Upper lobe of left lung (tissue), 6 donors: ENCODE measurements around the gene IGSF8. TPM values are rescaled to one million over a fixed set of nuclear protein-coding genes. Genes with fewer than 3 reads are reported as not detected.

Experiments
- ATAC-seq, 2 donors: fragments of 200-7000 bp; cut with Tn5 transposase; one replicate each; pipeline ENCODE4 v1.9.1; 2022; ENCODE audit warnings: mild to moderate bottlenecking in 2 of 2, moderate library complexity in 2 of 2; ENCODE audit not compliant: low FRiP score in 2 of 2
- DNase-seq, 2 donors: peaks; one replicate each; pipeline ENCODE4 v3.0.0-alpha.2; 2019 to 2020
- H3K27ac ChIP-seq, 4 donors: fragments of 200-600 bp; sonication (generic); one replicate each; pipeline ENCODE4 v1.5.1; 2016 to 2019
- H3K27me3 ChIP-seq, 4 donors: fragments of 200-600 bp; sonication (generic); one replicate each; pipeline ENCODE4 v1.5.1; 2017 to 2019
- H3K36me3 ChIP-seq, 4 donors: fragments of 200-600 bp; sonication (generic); one replicate each; pipeline ENCODE4 v1.5.1; 2016 to 2019
- H3K4me1 ChIP-seq, 4 donors: fragments of 200-600 bp; sonication (generic); one replicate each; pipeline ENCODE4 v1.5.1; 2018 to 2019
- H3K4me3 ChIP-seq, 4 donors: fragments of 200-600 bp; sonication (generic); one replicate each; pipeline ENCODE4 v1.5.1; 2017 to 2019; ENCODE audit warnings: mild to moderate bottlenecking in 2 of 4, moderate library complexity in 1 of 4
- H3K9me3 ChIP-seq, 4 donors: fragments of 200-600 bp; sonication (generic); one replicate each; pipeline ENCODE4 v1.5.1; 2018 to 2019
- EP300 ChIP-seq, 4 donors: sonication (generic); formaldehyde crosslinking; IDR thresholded peaks; one replicate each; pipeline ENCODE4 v1.5.1; 2017; ENCODE audit warnings: antibody characterized with exemption in 4 of 4, control low read depth in 2 of 4
- POLR2A ChIP-seq, 4 donors: fragments of 450-650 bp; IDR thresholded peaks; one replicate each; pipeline ENCODE4 v1.5.1; 2016 to 2017; ENCODE audit warnings: antibody characterized with exemption in 4 of 4, mild to moderate bottlenecking in 2 of 4
- POLR2AphosphoS5 ChIP-seq, 2 donors: sonication (generic); formaldehyde crosslinking; IDR thresholded peaks; one replicate each; pipeline ENCODE4 v1.5.1; 2017; ENCODE audit warnings: antibody characterized with exemption in 2 of 2
- WGBS, 2 donors: methylation state at CpG; one replicate each; pipeline ENCODE4 v1.1.5; 2017 to 2018; 5-methylcytosine and 5-hydroxymethylcytosine counted together
- total RNA-seq, 6 donors: library from RNA; depleted of rRNA in 4 of 6; stranded (reverse); fragments of >200 nt in 4 of 6; gene quantifications; one replicate each; pipeline versions ENCODE4 v1.1.0 to v1.2.1, GENCODE V29; 2016 to 2021
- TF ChIP-seq, protein P1 (sequence below), 6 experiments: fragments of 450-650 bp in 4 of 6; fragments of 200-600 bp in 2 of 6; sonication (generic) in 2 of 6; IDR thresholded peaks; one replicate each; pipeline ENCODE4 v1.5.1; 2016 to 2019; ENCODE audit warnings: antibody characterized with exemption in 6 of 6
- donor health status: DM: no; HTN: no; CAD: no; lungs with moderate emphysema.
- donor health status: DM: no; HTN: yes; CAD: no; lungs with severe emphysema.

The IGSF8 gene
- total RNA-seq, 6 donors from 2014 or later: 13.6 to 43.8 (median 36.9) TPM

DNA sequence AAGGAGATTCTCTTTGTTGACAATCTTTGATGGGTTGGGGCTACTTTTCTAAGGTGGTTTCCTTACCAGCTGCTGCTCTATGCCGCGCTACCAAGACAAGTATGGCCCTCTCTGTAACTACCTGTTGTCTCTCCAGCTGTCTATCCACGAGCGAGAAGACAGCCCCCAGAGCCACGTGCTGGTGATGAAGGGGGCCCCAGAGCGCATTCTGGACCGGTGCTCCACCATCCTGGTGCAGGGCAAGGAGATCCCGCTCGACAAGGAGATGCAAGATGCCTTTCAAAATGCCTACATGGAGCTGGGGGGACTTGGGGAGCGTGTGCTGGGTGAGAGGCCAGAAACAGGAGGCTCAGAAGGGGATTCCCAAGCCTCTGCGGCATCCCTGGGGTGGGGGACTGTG, 31.5 kb upstream of the IGSF8 start:
- WGBS, 2 donors: 83 to 87% methylated on average over 9 to 11 of the region's 11 CpGs
- Histone ChIP-seq H3K27me3 (no peaks in the 10 kb centered on the region), H3K27ac (no peak overlapping the region), H3K36me3 (no peaks in the 10 kb centered on the region), H3K4me3 (no peak overlapping the region), H3K4me1 (peaks cover 0 to 4% (median 1%) of the 10 kb centered on the region in 4 donors), H3K9me3 (no peaks in the 10 kb centered on the region)
- no peak for ATAC-seq
- no peak for DNase-seq
- TF ChIP-seq POLR2A (IDR thresholded peaks at IDR 0.05) (no peak), EP300 (IDR thresholded peaks at IDR 0.05) (no peak), POLR2AphosphoS5 (IDR thresholded peaks at IDR 0.05) (no peak)
- TF ChIP-seq, protein P1, sequence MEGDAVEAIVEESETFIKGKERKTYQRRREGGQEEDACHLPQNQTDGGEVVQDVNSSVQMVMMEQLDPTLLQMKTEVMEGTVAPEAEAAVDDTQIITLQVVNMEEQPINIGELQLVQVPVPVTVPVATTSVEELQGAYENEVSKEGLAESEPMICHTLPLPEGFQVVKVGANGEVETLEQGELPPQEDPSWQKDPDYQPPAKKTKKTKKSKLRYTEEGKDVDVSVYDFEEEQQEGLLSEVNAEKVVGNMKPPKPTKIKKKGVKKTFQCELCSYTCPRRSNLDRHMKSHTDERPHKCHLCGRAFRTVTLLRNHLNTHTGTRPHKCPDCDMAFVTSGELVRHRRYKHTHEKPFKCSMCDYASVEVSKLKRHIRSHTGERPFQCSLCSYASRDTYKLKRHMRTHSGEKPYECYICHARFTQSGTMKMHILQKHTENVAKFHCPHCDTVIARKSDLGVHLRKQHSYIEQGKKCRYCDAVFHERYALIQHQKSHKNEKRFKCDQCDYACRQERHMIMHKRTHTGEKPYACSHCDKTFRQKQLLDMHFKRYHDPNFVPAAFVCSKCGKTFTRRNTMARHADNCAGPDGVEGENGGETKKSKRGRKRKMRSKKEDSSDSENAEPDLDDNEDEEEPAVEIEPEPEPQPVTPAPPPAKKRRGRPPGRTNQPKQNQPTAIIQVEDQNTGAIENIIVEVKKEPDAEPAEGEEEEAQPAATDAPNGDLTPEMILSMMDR (IDR thresholded peaks at IDR 0.05): no peak

DNA sequence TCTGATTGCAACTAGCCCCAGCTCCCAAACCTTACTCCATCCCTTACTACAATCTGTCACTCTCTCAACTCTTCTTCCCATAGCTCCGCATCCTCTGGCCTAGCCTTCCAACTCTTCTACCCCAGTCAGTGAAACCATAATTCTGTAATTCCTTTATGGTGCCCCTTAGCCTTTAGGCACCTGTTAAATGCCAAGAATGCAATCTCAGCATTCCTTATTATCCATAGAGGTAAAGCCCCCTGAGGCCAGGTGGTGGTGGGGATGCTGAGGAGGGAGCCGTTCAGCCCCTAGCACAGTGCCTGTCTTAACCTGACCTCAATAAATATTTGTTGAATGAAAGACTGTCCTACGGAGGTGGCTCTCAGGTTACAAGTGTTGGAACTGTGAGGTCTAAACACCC, 31.1 kb upstream of the IGSF8 start:
- DNase-seq (no peak), ATAC-seq (no peak)
- WGBS, 2 donors: 78 to 89% methylated on average over 3 of the region's 3 CpGs
- H3K4me3 ChIP-seq: no peak overlapping the region
- no peaks in the 10 kb centered on the region for H3K9me3 ChIP-seq
- no peaks in the 10 kb centered on the region for H3K27me3 ChIP-seq
- no peak overlapping the region for H3K27ac ChIP-seq
- TF ChIP-seq, protein P1 (IDR thresholded peaks at IDR 0.05): no peak
- TF ChIP-seq POLR2AphosphoS5 (IDR thresholded peaks at IDR 0.05) (no peak), EP300 (IDR thresholded peaks at IDR 0.05) (no peak), POLR2A (IDR thresholded peaks at IDR 0.05) (no peak)
- H3K36me3 ChIP-seq: no peaks in the 10 kb centered on the region
- H3K4me1 ChIP-seq: peaks cover 0 to 4% (median 1%) of the 10 kb centered on the region in 4 donors

DNA sequence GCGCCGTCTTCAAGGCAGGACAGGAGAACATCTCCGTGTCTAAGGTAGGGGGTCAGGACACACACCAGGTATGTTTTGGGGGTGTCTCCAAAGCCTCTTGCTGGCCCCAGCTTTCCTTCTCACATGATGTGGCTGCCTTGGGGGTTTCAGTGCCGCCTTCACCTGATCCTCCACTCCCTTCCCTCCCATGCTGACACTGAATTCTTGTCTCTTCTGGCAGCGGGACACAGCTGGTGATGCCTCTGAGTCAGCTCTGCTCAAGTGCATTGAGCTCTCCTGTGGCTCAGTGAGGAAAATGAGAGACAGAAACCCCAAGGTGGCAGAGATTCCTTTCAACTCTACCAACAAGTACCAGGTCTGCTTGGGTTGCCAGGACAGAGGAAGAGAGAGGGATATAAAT, 30.6 kb upstream of the IGSF8 start:
- no peak for DNase-seq
- Histone ChIP-seq H3K9me3 (no peaks in the 10 kb centered on the region), H3K4me3 (no peak overlapping the region), H3K36me3 (no peaks in the 10 kb centered on the region), H3K4me1 (peaks cover 0 to 4% (median 1%) of the 10 kb centered on the region in 4 donors), H3K27ac (no peak overlapping the region), H3K27me3 (no peaks in the 10 kb centered on the region)
- ATAC-seq: no peak
- TF ChIP-seq, protein P1 (IDR thresholded peaks at IDR 0.05): no peak
- TF ChIP-seq POLR2AphosphoS5 (IDR thresholded peaks at IDR 0.05) (no peak), EP300 (IDR thresholded peaks at IDR 0.05) (no peak), POLR2A (IDR thresholded peaks at IDR 0.05) (no peak)
- WGBS, 2 donors: 89 to 93% methylated on average over 5 of the region's 5 CpGs

DNA sequence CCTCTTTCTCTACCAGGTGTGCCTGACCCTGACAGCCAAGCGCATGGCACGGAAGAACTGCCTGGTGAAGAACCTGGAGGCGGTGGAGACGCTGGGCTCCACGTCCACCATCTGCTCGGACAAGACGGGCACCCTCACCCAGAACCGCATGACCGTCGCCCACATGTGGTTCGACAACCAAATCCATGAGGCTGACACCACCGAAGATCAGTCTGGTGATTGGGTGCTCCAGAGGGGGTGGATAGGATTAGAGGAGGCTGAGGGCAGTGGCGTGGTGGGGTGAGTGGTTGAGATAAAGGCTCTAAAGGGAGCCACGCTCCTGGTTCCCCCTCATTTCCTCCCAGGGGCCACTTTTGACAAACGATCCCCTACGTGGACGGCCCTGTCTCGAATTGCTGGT, 30.2 kb upstream of the IGSF8 start:
- Histone ChIP-seq H3K27me3 (no peaks in the 10 kb centered on the region), H3K27ac (no peak overlapping the region), H3K36me3 (no peaks in the 10 kb centered on the region), H3K9me3 (no peaks in the 10 kb centered on the region), H3K4me3 (no peak overlapping the region), H3K4me1 (peaks cover 0 to 4% (median 1%) of the 10 kb centered on the region in 4 donors)
- DNase-seq (no peak), ATAC-seq (no peak)
- 92 to 93% methylated on average over 18 of the region's 18 CpGs for WGBS, 2 donors
- TF ChIP-seq, protein P1 (IDR thresholded peaks at IDR 0.05): no peak

DNA sequence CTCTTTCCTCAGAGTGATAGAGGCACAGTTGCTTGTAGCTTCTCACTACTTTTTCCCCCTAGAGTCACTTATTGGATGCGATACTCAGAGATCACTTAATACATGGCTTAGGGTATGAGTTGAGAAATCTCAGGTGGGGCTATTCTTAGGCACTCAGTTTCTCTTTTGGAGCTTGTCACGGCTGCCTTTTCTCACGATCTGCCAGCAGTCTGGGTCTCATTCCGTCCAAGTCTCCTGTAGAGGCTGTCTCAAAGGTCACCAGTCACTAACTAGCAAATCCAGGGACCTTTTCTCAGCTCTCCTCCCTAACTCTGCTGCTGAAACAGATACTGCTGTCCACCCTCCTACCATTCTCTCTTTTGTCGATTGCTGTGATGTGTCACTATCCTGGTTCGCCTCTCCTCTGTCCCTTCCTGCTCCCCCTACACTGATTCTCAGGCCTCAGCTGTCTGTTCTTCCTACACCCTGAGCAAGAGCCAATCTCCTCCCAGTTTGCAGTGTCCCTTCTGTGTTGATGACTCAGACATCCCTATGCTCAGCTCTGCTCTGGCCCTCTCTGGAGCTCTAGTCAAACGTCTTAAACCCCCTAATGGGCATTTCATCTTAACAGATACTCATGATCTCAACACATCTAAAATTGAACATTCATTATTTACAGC, 29.6 kb upstream of the IGSF8 start:
- Histone ChIP-seq H3K27ac (no peak overlapping the region), H3K27me3 (no peaks in the 10 kb centered on the region)

More for the DNA sequence above, 29.6 kb upstream of the IGSF8 start:
- DNase-seq (no peak), ATAC-seq (peak in 1 of 2 donors; percentile 72)
- WGBS, 2 donors: 72 to 73% methylated on average over 7 of the region's 7 CpGs
- Histone ChIP-seq H3K9me3 (no peaks in the 10 kb centered on the region), H3K4me3 (no peak overlapping the region), H3K36me3 (no peaks in the 10 kb centered on the region), H3K4me1 (peaks cover 0 to 4% (median 1%) of the 10 kb centered on the region in 4 donors)
- TF ChIP-seq, protein P1 (IDR thresholded peaks at IDR 0.05): no peak
- TF ChIP-seq POLR2A (IDR thresholded peaks at IDR 0.05) (no peak), EP300 (IDR thresholded peaks at IDR 0.05) (no peak), POLR2AphosphoS5 (IDR thresholded peaks at IDR 0.05) (no peak)
